OCI-LY7 (cell line): ENCODE data around the gene MOV10. TPM values are rescaled to one million over a fixed set of nuclear protein-coding genes. Genes with fewer than 3 reads are reported as not detected.
A peak's percentile ranks its signal among the peaks of the same experiment; 100 is the strongest.

Experiments used
- BruUV-seq: library from RNA; stranded (reverse); fragments of 400-500 nt; replicated peaks from 2 replicates; lab custom pipeline; 2021; lab: Mats Ljungman, UMichigan
- CTCF ChIA-PET: fragments of 300-600 bp; sonication (Branson Sonifier 250); formaldehyde crosslinking; loops from one replicate; lab custom pipeline; 2022; ENCODE audit warnings: antibody characterized with exemption; ENCODE audit not compliant: unreplicated experiment; lab: Charles Lee
- POLR2A ChIA-PET: fragments of 300-600 bp; sonication (Branson Sonifier 250); formaldehyde crosslinking; loops from one replicate; lab custom pipeline; 2022; ENCODE audit warnings: antibody characterized with exemption; lab: Charles Lee
- DNase-seq: peaks from one replicate; pipeline ENCODE4 v3.0.0-alpha.2; 2015; ENCODE audit warnings: low spot score
- H2AFZ ChIP-seq: fragments of 200-600 bp; sonication (generic), shearing (Covaris generic); 2 replicates; pipeline ENCODE4 v1.6.1; 2014; ENCODE audit warnings: mild to moderate bottlenecking, antibody characterized with exemption, low read length, moderate library complexity
- H3K27ac ChIP-seq: fragments of 200-600 bp; sonication (generic); 2 replicates; pipeline ENCODE4 v1.5.1; 2014; ENCODE audit warnings: mixed run types, low read depth, mild to moderate bottlenecking, moderate library complexity, low read length, inconsistent platforms; ENCODE audit not compliant: poor library complexity, severe bottlenecking
- H3K36me3 ChIP-seq: fragments of 200-600 bp; sonication (generic); 2 replicates; pipeline ENCODE4 v1.6.1; 2014; ENCODE audit warnings: mild to moderate bottlenecking, antibody characterized with exemption, low read length, moderate library complexity, mixed read lengths; ENCODE audit not compliant: insufficient read depth
- H3K4me1 ChIP-seq: fragments of 200-600 bp; sonication (generic); 2 replicates; pipeline ENCODE4 v1.5.1; 2014; ENCODE audit warnings: mild to moderate bottlenecking, low read length; ENCODE audit not compliant: insufficient read depth, poor library complexity, severe bottlenecking
- H3K4me2 ChIP-seq: fragments of 200-600 bp; sonication (generic); 2 replicates; pipeline ENCODE4 v1.6.1; 2014; ENCODE audit warnings: mild to moderate bottlenecking, low read length
- H3K4me3 ChIP-seq: fragments of 200-600 bp; sonication (generic); 2 replicates; pipeline ENCODE4 v1.5.1; 2014; ENCODE audit warnings: mild to moderate bottlenecking, low read depth, low read length; ENCODE audit not compliant: poor library complexity, severe bottlenecking
- H3K79me2 ChIP-seq: fragments of 200-600 bp; sonication (generic); 2 replicates; pipeline ENCODE4 v1.6.1; 2016; ENCODE audit warnings: low read depth, mild to moderate bottlenecking, low read length, moderate library complexity, mixed read lengths; ENCODE audit not compliant: insufficient read depth
- H3K9me2 ChIP-seq: fragments of 200-600 bp; sonication (generic); 2 replicates; pipeline ENCODE4 v1.6.1; 2016; ENCODE audit warnings: mild to moderate bottlenecking, low read length, mixed read lengths; ENCODE audit not compliant: insufficient read depth
- H3K9me3 ChIP-seq: fragments of 200-600 bp; sonication (generic); 2 replicates; pipeline ENCODE4 v1.6.1; 2014; ENCODE audit warnings: mild to moderate bottlenecking, mixed run types, low read length, mixed read lengths
- H4K20me1 ChIP-seq: fragments of 200-600 bp; sonication (generic); 2 replicates; pipeline ENCODE4 v1.6.1; 2014; ENCODE audit warnings: mild to moderate bottlenecking, antibody characterized with exemption, low read length, moderate library complexity, mixed read lengths; ENCODE audit not compliant: insufficient read depth
- CTCF ChIP-seq: fragments of 200-600 bp; sonication (generic); conservative IDR thresholded peaks from 2 replicates; pipeline ENCODE4 v1.5.1; 2014; ENCODE audit warnings: mild to moderate bottlenecking, antibody characterized with exemption, low read length, moderate library complexity, mixed read lengths
- EZH2phosphoT487 ChIP-seq: fragments of 200-600 bp; sonication (generic); IDR thresholded peaks from 2 replicates; pipeline ENCODE4 v1.6.1; 2018; ENCODE audit warnings: low read depth, borderline replicate concordance, mild to moderate bottlenecking, mixed run types, antibody characterized with exemption, low read length, moderate library complexity, mixed read lengths
- intact Hi-C: fragments of 100-400 bp; cut with micrococcal nuclease; formaldehyde crosslinking; loops from one replicate; pipeline ENCODE4 v1.10.0; 2022; ENCODE audit not compliant: unreplicated experiment
- total RNA-seq, 2 experiments: library from RNA; depleted of rRNA in 1 of 2; stranded (reverse); fragments of >200 nt in 1 of 2; shearing (Covaris generic) in 1 of 2; gene quantifications; 2 replicates each; pipeline ENCODE4 v1.2.3, GENCODE V29; 2014 to 2022

Gene MOV10
- total RNA-seq, 2 experiments from 2014 or later, result 28.2 to 32.4 TPM

DNA sequence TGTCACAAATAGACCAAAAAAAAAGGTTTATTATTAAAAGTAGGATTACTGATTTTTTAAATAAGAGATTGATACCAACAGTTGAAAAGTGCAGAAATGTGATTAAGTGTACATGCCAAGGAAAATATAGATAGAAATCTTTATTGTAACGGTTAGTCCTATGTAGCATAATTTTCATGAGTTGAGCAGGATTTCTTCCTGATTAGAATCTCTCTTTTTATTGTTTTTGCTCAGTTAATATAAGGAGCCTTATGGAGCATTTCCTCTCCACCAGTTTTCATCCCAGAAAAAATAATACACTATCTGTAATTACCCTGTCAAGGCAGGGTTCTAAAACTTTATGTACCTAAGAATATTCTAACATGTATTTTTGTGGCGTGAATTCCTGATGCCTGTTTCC lies 31.4 kb upstream of the MOV10 start:
- Histone ChIP-seq H2AFZ (no peak overlapping the region), H3K27ac (no peak overlapping the region), H3K4me1 (no peaks in the 10 kb centered on the region), H3K36me3 (peaks cover 75% of the 10 kb centered on the region), H3K9me3 (peaks cover 10% of the 10 kb centered on the region; the same call in 1 of the 2 replicates), H3K4me3 (no peak overlapping the region), H3K79me2 (peaks cover 87% of the 10 kb centered on the region), H3K9me2 (no peaks in the 10 kb centered on the region), H4K20me1 (0 out of 2 replicates have a peak, but pooled peaks cover 12% of the 10 kb centered on the region), H3K4me2 (no peak overlapping the region)
- no peak for DNase-seq
- TSS peak; percentile 26 for BruUV-seq
- CTCF ChIA-PET, result no interaction called here
- intact Hi-C loops, result no loop called here
- POLR2A ChIA-PET, result interaction anchor here (0.8 kb wide), 1 partner anchor 9 kb away, joined by 3 read pairs; no protein-coding TSS in a partner anchor
- TF ChIP-seq CTCF (no peak), EZH2phosphoT487 (no peak)

DNA sequence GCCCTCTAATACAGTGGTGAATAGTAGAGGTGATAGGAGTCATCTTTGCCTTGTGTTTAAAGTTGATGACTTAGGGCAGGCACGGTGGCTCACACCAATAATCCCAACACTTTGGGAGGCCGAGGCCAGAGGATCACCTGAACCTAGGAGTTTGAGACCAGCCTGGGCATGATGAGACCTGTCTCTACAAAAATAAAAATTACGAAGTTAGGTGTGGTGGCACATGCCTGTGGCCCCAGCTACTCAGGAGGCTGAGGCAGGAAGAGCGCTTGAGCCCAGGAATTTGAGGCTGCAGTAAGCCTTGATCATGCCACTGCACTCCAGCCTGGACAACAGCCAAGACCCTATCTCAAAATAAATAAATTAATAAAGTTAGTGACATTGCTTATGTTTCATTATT lies 28.2 kb upstream of the MOV10 start:
- Histone ChIP-seq H4K20me1 (0 out of 2 replicates have a peak, but pooled peaks cover 12% of the 10 kb centered on the region), H2AFZ (no peak overlapping the region), H3K27ac (no peak overlapping the region), H3K4me3 (no peak overlapping the region), H3K9me2 (no peaks in the 10 kb centered on the region), H3K36me3 (peaks cover 94% of the 10 kb centered on the region), H3K9me3 (peaks cover 5% of the 10 kb centered on the region; the same call in 1 of the 2 replicates), H3K79me2 (peaks cover 97% of the 10 kb centered on the region), H3K4me2 (no peak overlapping the region), H3K4me1 (no peaks in the 10 kb centered on the region)
- no peak for DNase-seq
- ChIA-PET POLR2A (interaction anchor here (1.7 kb wide), 1 partner anchor 15 kb away, joined by 5 read pairs; no protein-coding TSS in a partner anchor), CTCF (no interaction called here)
- no peak for TF ChIP-seq EZH2phosphoT487
- no peak for TF ChIP-seq CTCF
- no TSS peak for BruUV-seq
- intact Hi-C loops, result no loop called here

GRCh38 chr1:112651205-112651604 lies 23.3 kb upstream of the MOV10 start:
- Histone ChIP-seq H4K20me1 (no peaks in the 10 kb centered on the region), H3K79me2 (peaks cover 59% of the 10 kb centered on the region), H3K4me1 (no peaks in the 10 kb centered on the region), H3K4me3 (no peak overlapping the region), H3K9me2 (no peaks in the 10 kb centered on the region), H3K9me3 (peaks cover 5% of the 10 kb centered on the region; the same call in 1 of the 2 replicates), H3K4me2 (no peak overlapping the region), H2AFZ (no peak overlapping the region), H3K36me3 (peaks cover 99% of the 10 kb centered on the region), H3K27ac (no peak overlapping the region)
- TF ChIP-seq CTCF (no peak), EZH2phosphoT487 (no peak)
- POLR2A ChIA-PET, result interaction anchor here (0.9 to 1.7 kb wide), 2 partner anchors 11 to 15 kb away, joined by 3 to 9 read pairs; no protein-coding TSS in a partner anchor
- CTCF ChIA-PET, result no interaction called here
- TSS peak; percentile 24 for BruUV-seq
- intact Hi-C loops, result no loop called here
- no peak for DNase-seq
